ENCODE measurements around the gene TEX13C.
"Not testable (repeated sequence)": the region's sequence is repeated elsewhere in the genome, so short reads cannot be mapped to it uniquely, and the experiment has no call there.

Gene TEX13C

DNA sequence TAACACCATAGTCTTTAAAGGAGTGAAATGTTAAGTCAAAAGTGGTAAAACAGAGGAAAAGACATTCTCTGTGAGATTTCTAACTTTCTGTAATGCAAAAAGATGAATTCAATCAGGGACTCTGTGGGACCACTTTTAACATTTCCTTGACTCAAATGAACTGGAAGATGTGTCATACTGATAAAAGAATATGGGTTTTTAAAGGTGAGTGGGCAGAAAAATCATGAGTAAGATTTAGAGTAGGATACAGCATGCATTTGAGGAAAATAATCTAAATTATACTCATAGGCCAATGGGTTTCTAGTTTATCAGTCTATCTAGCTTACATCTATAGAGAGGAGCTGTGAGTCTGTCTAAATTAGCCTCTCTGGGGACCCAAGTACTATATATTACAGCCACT lies 11.0 kb upstream of the TEX13C start:
- Histone ChIP-seq H3K4me1 (ENCODE audit: control insufficient read depth, insufficient read depth, low read length) (no peaks in the 10 kb centered on the region), H3K4me3 (ENCODE audit: low read length) (no peak overlapping the region), H3K9me3 (ENCODE audit: control insufficient read depth, insufficient read depth, low read length) (no peaks in the 10 kb centered on the region), H3K36me3 (ENCODE audit: control insufficient read depth, insufficient read depth, low read length) (no peaks in the 10 kb centered on the region), H3K27me3 (ENCODE audit: control insufficient read depth, insufficient read depth, low read length) (no peaks in the 10 kb centered on the region), H3K27ac (ENCODE audit: low read length) (no peak overlapping the region)
- DNase-seq (ENCODE audit: low read depth, low spot score): no peak

DNA sequence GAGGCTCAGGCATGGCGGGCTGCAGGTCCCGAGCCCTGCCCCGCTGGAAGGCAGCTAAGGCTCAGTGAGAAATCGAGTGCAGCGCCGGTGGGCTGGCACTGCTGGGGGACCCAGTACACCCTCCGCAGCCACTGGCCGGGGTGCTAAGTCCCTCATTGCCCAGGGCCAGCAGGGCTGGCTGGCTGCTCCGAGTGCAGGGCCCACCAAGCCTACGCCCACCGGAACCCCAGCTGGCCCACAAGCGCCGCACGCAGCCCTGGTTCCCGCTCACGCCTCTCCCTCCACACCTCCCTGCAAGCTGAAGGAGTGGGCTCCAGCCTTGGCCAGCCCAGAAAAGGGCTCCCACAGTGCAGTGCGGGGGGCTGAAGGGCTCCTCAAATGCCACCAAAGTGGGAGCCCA lies 505 bp upstream of the TEX13C start:
- H3K9me3 ChIP-seq (ENCODE audit: control insufficient read depth, insufficient read depth, low read length); H3K4me1 ChIP-seq (ENCODE audit: control insufficient read depth, insufficient read depth, low read length); H3K36me3 ChIP-seq (ENCODE audit: control insufficient read depth, insufficient read depth, low read length); H3K4me3 ChIP-seq (ENCODE audit: low read length); DNase-seq (ENCODE audit: low read depth, low spot score); H3K27ac ChIP-seq (ENCODE audit: low read length); H3K27me3 ChIP-seq (ENCODE audit: control insufficient read depth, insufficient read depth, low read length): not testable (repeated sequence)
- no CpG with 5 or more reads among the region's 17 CpGs for WGBS (ENCODE audit: insufficient coverage, insufficient read length)

GRCh38 chrX:125322431-125322830 lies 2.8 kb downstream of the TEX13C start:
- no peaks in the 10 kb centered on the region for H3K27me3 ChIP-seq (ENCODE audit: control insufficient read depth, insufficient read depth, low read length)
- no peak overlapping the region for H3K27ac ChIP-seq (ENCODE audit: low read length)
- WGBS (ENCODE audit: insufficient coverage, insufficient read length): no CpG with 5 or more reads among the region's 2 CpGs
- H3K4me3 ChIP-seq (ENCODE audit: low read length): no peak overlapping the region
- DNase-seq (ENCODE audit: low read depth, low spot score): no peak
- no peaks in the 10 kb centered on the region for H3K36me3 ChIP-seq (ENCODE audit: control insufficient read depth, insufficient read depth, low read length)
- no peaks in the 10 kb centered on the region for H3K4me1 ChIP-seq (ENCODE audit: control insufficient read depth, insufficient read depth, low read length)
- H3K9me3 ChIP-seq (ENCODE audit: control insufficient read depth, insufficient read depth, low read length): no peaks in the 10 kb centered on the region

DNA sequence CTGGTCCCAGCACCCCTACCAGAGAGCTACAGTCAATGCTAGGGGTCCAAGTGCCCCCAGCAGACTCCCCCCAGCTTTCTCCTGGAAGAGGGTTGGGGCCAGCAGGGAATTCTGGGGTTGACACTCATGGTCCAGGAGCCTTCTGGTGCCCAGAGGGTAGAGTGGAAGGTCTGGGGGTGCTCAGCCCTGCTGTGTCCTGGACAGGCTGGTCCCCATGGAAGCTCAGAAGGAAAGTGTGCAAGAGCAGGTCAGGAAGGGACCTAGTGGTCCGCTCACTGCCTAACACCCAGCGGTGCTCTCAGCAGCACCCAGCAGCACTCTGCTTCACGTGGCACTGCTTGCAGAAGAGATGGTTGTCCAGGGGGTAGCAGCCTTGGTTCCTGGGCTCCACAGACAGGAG lies 6.9 kb downstream of the TEX13C start:
- no peak overlapping the region for H3K27ac ChIP-seq (ENCODE audit: low read length)
- no peaks in the 10 kb centered on the region for H3K27me3 ChIP-seq (ENCODE audit: control insufficient read depth, insufficient read depth, low read length)
- no peaks in the 10 kb centered on the region for H3K36me3 ChIP-seq (ENCODE audit: control insufficient read depth, insufficient read depth, low read length)
- WGBS (ENCODE audit: insufficient coverage, insufficient read length): no CpG with 5 or more reads among the region's 3 CpGs
- DNase-seq (ENCODE audit: low read depth, low spot score): no peak
- no peaks in the 10 kb centered on the region for H3K4me1 ChIP-seq (ENCODE audit: control insufficient read depth, insufficient read depth, low read length)
- no peaks in the 10 kb centered on the region for H3K9me3 ChIP-seq (ENCODE audit: control insufficient read depth, insufficient read depth, low read length)
- no peak overlapping the region for H3K4me3 ChIP-seq (ENCODE audit: low read length)

DNA sequence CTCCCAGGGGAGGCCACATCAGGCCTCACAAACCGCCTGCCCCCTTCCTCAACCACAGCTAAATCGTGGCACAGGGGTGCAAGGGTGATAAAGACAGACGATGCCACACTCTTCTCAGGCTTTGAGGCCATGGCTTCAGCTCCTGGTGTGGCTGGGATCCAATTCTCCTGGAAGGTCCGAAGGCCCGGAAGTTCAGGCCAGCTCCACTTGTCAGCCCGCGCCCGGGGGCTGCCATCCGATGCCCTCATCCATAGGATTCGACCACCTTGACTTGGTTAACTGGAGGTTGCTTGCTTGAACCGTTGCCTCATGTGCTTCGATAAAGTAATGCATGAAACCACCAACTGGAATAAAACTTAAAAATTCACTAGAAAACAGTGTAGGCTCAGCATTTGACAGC lies 8.2 kb downstream of the TEX13C start:
- WGBS (ENCODE audit: insufficient coverage, insufficient read length): no CpG with 5 or more reads among the region's 12 CpGs
- no peaks in the 10 kb centered on the region for H3K27me3 ChIP-seq (ENCODE audit: control insufficient read depth, insufficient read depth, low read length)

DNA sequence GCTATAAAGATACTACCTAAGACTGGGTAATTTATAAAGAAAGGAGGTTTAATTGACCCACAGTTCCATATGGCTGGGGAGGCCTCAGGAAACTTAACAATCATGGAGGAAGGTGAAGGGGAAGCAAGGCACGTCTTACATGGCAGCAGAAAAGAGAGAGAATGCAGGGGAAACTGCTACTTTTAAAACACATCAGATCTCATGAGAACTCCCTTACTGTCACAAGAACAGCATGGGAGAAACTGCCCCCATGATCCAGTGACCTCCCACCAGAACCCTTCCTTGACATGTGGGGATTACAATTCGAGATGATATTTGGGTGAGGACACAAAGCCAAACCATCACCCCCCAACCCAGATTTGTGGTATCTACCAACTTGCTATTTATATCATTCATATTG lies 13.9 kb downstream of the TEX13C start:
- Histone ChIP-seq H3K27ac (ENCODE audit: low read length) (no peak overlapping the region), H3K36me3 (ENCODE audit: control insufficient read depth, insufficient read depth, low read length) (no peaks in the 10 kb centered on the region), H3K27me3 (ENCODE audit: control insufficient read depth, insufficient read depth, low read length) (no peaks in the 10 kb centered on the region), H3K9me3 (ENCODE audit: control insufficient read depth, insufficient read depth, low read length) (no peaks in the 10 kb centered on the region), H3K4me1 (ENCODE audit: control insufficient read depth, insufficient read depth, low read length) (no peaks in the 10 kb centered on the region), H3K4me3 (ENCODE audit: low read length) (no peak overlapping the region)
- no CpG with 5 or more reads among the region's 2 CpGs for WGBS (ENCODE audit: insufficient coverage, insufficient read length)
- DNase-seq (ENCODE audit: low read depth, low spot score): no peak

More for the DNA sequence above, 8.2 kb downstream of the TEX13C start:
- Histone ChIP-seq H3K36me3 (ENCODE audit: control insufficient read depth, insufficient read depth, low read length) (no peaks in the 10 kb centered on the region), H3K4me3 (ENCODE audit: low read length) (no peak overlapping the region), H3K27ac (ENCODE audit: low read length) (no peak overlapping the region), H3K4me1 (ENCODE audit: control insufficient read depth, insufficient read depth, low read length) (no peaks in the 10 kb centered on the region), H3K9me3 (ENCODE audit: control insufficient read depth, insufficient read depth, low read length) (no peaks in the 10 kb centered on the region)
- DNase-seq (ENCODE audit: low read depth, low spot score): no peak

GRCh38 chrX:125340490-125340889 lies 20.8 kb downstream of the TEX13C start:
- WGBS (ENCODE audit: insufficient coverage, insufficient read length): no CpG with 5 or more reads among the region's 4 CpGs
- Histone ChIP-seq H3K36me3 (ENCODE audit: control insufficient read depth, insufficient read depth, low read length) (no peaks in the 10 kb centered on the region), H3K27ac (ENCODE audit: low read length) (no peak overlapping the region), H3K4me1 (ENCODE audit: control insufficient read depth, insufficient read depth, low read length) (no peaks in the 10 kb centered on the region), H3K4me3 (ENCODE audit: low read length) (no peak overlapping the region), H3K9me3 (ENCODE audit: control insufficient read depth, insufficient read depth, low read length) (no peaks in the 10 kb centered on the region; the same call in 1 of the 2 replicates), H3K27me3 (ENCODE audit: control insufficient read depth, insufficient read depth, low read length) (no peaks in the 10 kb centered on the region)
- DNase-seq (ENCODE audit: low read depth, low spot score): no peak

DNA sequence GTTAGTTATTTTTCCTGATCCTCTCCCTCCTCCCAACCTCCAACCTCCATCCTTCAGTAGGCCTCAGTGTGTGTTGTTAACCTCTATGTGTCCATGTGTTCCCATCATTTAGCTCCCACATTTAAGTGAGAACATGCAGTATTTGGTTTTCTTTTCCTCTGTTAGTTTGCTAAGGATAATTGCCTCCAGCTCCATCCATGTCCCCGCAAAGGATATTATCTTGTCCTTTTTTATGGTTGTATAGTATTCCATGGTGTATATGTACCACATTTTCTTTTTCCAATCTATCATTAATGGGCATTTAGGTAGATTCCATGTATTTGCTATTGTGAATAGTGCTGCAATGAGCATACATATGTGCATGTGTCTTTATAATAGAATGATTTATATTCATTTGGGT lies 54.5 kb downstream of the TEX13C start:
- no peak for DNase-seq (ENCODE audit: low read depth, low spot score)
- no peaks in the 10 kb centered on the region for H3K9me3 ChIP-seq (ENCODE audit: control insufficient read depth, insufficient read depth, low read length)
- H3K36me3 ChIP-seq (ENCODE audit: control insufficient read depth, insufficient read depth, low read length): no peaks in the 10 kb centered on the region
- no peak overlapping the region for H3K27ac ChIP-seq (ENCODE audit: low read length)
- no peak overlapping the region for H3K4me3 ChIP-seq (ENCODE audit: low read length)
- no peaks in the 10 kb centered on the region for H3K4me1 ChIP-seq (ENCODE audit: control insufficient read depth, insufficient read depth, low read length)
- no peaks in the 10 kb centered on the region for H3K27me3 ChIP-seq (ENCODE audit: control insufficient read depth, insufficient read depth, low read length)
- WGBS (ENCODE audit: insufficient coverage, insufficient read length): no CpG with 5 or more reads among the region's 1 CpG

Data from iPS DF 6.9 (cell line).